GM12872 (cell line): Measurements from ENCODE around the gene GRIK4.

Source experiments
- TF ChIP-seq, protein P1 (sequence below): IDR thresholded peaks from 3 replicates; pipeline ENCODE4 v1.5.1; 2011; ENCODE audit warnings: low read depth, mild to moderate bottlenecking, low read length, moderate library complexity; ENCODE audit not compliant: insufficient read depth

The GRIK4 gene

DNA sequence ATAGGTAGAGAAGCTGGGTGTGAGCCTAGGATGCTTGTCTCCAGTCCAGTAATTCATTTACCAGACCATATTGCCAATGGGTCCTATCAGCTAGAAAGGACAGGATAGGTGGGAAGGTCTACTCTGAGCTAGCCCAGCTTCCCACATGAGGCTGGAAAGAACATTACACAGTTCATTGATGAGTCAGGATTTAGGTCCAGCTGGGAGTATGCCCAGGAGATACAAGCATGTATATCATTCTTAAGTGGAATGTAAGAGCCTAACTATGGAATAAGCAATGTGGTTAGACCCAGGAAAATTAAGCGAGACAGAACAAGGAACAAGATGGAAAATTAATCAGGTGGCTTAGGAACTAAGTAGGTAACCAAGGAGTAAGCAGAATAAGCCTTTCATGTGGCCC is 453.3 kb downstream of the GRIK4 start:
- TF ChIP-seq, protein P1, sequence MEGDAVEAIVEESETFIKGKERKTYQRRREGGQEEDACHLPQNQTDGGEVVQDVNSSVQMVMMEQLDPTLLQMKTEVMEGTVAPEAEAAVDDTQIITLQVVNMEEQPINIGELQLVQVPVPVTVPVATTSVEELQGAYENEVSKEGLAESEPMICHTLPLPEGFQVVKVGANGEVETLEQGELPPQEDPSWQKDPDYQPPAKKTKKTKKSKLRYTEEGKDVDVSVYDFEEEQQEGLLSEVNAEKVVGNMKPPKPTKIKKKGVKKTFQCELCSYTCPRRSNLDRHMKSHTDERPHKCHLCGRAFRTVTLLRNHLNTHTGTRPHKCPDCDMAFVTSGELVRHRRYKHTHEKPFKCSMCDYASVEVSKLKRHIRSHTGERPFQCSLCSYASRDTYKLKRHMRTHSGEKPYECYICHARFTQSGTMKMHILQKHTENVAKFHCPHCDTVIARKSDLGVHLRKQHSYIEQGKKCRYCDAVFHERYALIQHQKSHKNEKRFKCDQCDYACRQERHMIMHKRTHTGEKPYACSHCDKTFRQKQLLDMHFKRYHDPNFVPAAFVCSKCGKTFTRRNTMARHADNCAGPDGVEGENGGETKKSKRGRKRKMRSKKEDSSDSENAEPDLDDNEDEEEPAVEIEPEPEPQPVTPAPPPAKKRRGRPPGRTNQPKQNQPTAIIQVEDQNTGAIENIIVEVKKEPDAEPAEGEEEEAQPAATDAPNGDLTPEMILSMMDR, result no peak

DNA sequence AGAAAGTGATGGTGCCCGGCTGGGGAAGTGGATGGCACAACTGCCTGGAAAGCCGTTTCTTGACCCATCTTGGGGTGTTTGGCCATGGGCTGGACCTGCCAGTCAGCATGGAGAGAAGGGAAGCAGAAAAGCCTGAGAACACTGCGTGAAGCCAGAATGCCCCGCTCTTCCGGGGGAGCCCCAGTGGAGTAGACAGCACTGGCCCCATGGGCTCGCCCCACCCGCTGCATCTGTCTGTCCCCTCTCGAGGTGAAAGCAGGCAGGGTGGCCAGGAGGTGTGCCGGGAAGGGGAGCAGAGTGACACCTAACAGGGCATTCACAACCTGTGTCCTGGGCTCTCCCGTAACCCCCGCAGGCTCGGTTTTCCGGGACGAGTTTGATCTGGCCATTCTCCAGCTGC is 455.3 kb downstream of the GRIK4 start:
- TF ChIP-seq, protein P1, result no peak

DNA sequence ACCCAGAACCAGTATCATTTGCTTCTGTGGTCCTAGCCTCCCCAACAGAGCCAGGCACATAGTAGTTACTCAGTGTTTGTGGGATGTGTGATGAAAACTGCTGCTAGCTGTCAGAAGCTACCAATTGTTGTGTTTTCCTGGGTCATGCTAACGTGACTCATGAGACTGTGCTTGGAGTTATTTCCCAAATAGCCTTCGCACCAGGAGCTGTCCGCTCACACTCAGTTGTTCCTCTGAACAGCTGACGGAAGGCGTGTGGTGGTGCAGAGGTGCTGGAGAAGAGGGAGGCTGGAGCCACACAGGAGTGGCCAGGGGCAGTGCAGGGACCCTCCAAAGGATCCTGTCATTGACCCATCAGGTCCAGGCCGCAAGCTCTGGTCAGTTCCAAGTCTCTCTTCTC is 458.4 kb downstream of the GRIK4 start:
- TF ChIP-seq, protein P1, result no peak

DNA sequence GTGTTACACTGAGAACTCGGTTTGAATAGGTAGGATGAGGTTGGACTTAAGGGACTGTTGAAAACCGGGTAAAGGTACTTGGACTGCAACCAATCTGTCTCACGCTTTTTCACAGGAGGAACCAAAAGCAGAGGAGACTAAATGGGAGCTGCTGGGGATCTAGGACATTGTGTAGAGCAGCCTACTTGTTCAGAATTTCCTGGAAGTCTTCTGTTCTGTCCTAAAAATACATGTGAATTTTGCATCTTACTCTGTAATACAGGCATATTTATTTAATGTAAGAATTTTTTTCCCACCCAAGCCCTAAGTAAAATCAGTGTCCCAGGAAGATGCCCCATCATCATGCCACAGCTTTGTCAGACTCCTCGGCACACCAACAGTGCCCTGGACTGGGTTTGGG is 460.3 kb downstream of the GRIK4 start:
- TF ChIP-seq, protein P1, result no peak

DNA sequence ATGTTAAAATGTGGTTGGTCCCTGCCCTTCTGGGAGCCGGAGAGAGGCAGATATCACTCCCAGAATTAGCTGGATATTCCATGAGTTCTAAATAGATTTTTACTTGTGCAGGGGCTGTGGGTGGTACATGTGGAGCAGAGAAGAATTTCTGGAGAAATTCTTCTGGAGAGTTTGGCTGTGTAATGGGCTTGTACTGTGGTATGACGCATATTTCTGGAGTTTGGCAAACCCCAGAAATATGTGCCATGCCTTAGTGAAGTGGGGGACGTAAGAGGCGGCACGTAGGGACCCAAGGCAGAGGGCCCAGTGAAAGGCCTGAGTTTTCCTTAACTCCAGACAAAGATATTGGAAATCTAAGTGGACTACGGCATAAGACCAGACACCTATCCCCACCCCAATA is 461.1 kb downstream of the GRIK4 start:
- TF ChIP-seq, protein P1, result no peak

DNA sequence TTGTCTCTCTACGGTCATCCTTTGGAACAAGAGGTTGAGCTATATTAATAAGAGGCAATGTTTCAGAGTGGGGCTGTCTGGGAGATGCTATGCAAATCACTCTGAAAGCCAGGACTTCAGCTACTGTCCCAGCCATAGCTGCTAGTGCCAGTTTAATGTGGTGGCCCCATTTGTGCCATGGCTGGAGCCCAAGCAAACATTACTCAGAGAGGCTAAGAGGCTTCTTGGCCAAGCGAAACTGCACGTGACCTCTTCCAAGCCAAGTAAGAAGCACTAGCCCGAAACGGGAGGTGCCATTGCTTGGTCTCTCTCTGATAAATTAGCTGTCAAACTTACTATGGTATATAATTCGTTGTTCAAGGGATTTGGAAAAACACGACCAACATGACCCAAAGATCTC is 462.0 kb downstream of the GRIK4 start:
- TF ChIP-seq, protein P1, result no peak

DNA sequence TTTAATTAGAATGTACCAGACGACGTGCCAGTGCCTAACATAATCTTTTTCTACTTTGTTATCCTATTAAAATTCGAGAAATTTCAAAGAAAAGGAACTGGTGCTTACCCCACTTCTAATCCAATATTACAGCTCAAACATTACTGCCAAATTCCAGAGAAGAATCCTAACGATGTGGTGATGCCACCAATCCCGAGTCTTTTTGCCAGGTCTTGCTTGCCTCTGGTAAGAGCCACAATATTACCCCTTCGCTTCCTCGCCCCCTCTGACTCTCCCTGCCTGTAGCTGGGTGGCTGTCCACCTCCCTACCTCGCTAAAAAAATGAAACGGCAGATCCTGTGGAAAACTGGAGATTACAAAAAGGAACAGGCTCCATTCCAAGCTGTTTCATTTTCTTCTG is 462.9 kb downstream of the GRIK4 start:
- TF ChIP-seq, protein P1, result no peak

DNA sequence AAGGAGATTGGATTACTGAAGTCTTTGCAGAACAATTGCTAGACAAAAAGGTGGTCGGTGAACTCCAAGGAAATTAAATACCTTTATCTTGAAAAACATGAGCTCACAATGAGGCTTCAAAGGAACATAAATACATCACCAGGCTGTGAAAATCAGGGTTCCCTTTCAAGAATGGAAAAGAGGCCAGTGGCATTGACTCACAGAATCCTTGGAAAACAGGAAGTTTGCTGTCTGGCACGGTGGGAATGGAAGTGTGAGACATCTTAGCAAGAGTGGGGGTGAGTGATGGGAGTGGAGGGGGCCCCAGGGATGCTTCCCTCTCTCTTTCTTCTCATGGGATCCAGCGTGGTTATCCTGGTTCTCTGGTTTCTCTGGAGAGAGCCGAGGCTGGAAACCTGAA is 463.4 kb downstream of the GRIK4 start:
- TF ChIP-seq, protein P1, result no peak
